ENCODE results near the gene PLSCR1.
"Not testable (repeated sequence)": the region's sequence is repeated elsewhere in the genome, so short reads cannot be mapped to it uniquely, and the experiment has no call there.

Gene PLSCR1

GRCh38 chr3:146511402-146512134 lies 32.8 kb downstream of the PLSCR1 start:
- DNase-seq: no peak

GRCh38 chr3:146507331-146508120 lies 36.9 kb downstream of the PLSCR1 start:
- DNase-seq: no peak

- no peak for DNase-seq
Observed at GRCh38 chr3:146505516-146505915, 38.9 kb downstream of the PLSCR1 start.

- no peak for DNase-seq
Observed at GRCh38 chr3:146504498-146505197, 39.8 kb downstream of the PLSCR1 start.

GRCh38 chr3:146503461-146504202 lies 40.8 kb downstream of the PLSCR1 start:
- peak; percentile 7 for DNase-seq

- no peak for DNase-seq
Observed at GRCh38 chr3:146502887-146503460, 41.4 kb downstream of the PLSCR1 start.

- DNase-seq: no peak
Observed at GRCh38 chr3:146501752-146502151, 42.7 kb downstream of the PLSCR1 start.

GRCh38 chr3:146499701-146500100 lies 44.7 kb downstream of the PLSCR1 start:
- no peak for DNase-seq

- no peak for DNase-seq
Observed at GRCh38 chr3:146498002-146498736, 46.2 kb downstream of the PLSCR1 start.

- DNase-seq: not testable (repeated sequence)
Observed at GRCh38 chr3:146497145-146497843, 47.1 kb downstream of the PLSCR1 start.

- DNase-seq: no peak
Observed at GRCh38 chr3:146496726-146497125, 47.7 kb downstream of the PLSCR1 start.

GRCh38 chr3:146496251-146496650 lies 48.2 kb downstream of the PLSCR1 start:
- no peak for DNase-seq

GRCh38 chr3:146493761-146494160 lies 50.6 kb downstream of the PLSCR1 start:
- DNase-seq: no peak

- DNase-seq: no peak
Observed at GRCh38 chr3:146493221-146493620, 51.2 kb downstream of the PLSCR1 start.

GRCh38 chr3:146491303-146491702 lies 53.1 kb downstream of the PLSCR1 start:
- DNase-seq: no peak

GRCh38 chr3:146485297-146485696 lies 59.1 kb downstream of the PLSCR1 start:
- DNase-seq: no peak

- no peak for DNase-seq
Observed at GRCh38 chr3:146476094-146476740, 68.2 kb downstream of the PLSCR1 start.

- not testable (repeated sequence) for DNase-seq
Observed at GRCh38 chr3:146474976-146475375, 69.4 kb downstream of the PLSCR1 start.

- DNase-seq: no peak
Observed at GRCh38 chr3:146473726-146474125, 70.7 kb downstream of the PLSCR1 start.

- no peak for DNase-seq
Observed at GRCh38 chr3:146472611-146473010, 71.8 kb downstream of the PLSCR1 start.

- no peak for DNase-seq
Observed at GRCh38 chr3:146471012-146471411, 73.4 kb downstream of the PLSCR1 start.
